GM12873 (cell line): ENCODE measurements around the gene YLPM1.

Source experiments
- TF ChIP-seq, protein P1 (sequence below): IDR thresholded peaks from 2 replicates; pipeline ENCODE4 v1.5.1; 2012; ENCODE audit warnings: low read depth, mild to moderate bottlenecking, moderate library complexity, low read length, control low read depth; ENCODE audit not compliant: insufficient read depth; ENCODE audit errors: missing control alignments

The YLPM1 gene

DNA sequence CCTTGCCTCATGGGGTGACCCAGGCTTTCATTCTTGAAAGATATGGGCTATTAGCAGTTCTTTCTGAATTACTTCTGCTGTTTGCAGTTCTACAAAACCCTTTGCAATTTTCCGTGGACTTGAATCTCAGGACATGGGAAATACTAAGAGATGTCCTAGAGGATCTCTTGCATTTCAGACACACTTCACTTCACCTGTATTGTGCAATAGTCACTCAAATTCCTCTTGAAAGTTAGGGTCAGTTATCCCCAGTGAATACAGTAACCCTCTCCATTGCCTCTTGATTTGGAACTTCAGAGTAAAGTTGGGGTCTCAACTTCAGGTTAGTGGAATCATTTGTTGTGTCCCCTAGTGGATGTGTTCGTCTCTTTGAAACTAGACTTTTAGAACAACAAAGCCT is 31.8 kb downstream of the YLPM1 start:
- TF ChIP-seq, protein P1, sequence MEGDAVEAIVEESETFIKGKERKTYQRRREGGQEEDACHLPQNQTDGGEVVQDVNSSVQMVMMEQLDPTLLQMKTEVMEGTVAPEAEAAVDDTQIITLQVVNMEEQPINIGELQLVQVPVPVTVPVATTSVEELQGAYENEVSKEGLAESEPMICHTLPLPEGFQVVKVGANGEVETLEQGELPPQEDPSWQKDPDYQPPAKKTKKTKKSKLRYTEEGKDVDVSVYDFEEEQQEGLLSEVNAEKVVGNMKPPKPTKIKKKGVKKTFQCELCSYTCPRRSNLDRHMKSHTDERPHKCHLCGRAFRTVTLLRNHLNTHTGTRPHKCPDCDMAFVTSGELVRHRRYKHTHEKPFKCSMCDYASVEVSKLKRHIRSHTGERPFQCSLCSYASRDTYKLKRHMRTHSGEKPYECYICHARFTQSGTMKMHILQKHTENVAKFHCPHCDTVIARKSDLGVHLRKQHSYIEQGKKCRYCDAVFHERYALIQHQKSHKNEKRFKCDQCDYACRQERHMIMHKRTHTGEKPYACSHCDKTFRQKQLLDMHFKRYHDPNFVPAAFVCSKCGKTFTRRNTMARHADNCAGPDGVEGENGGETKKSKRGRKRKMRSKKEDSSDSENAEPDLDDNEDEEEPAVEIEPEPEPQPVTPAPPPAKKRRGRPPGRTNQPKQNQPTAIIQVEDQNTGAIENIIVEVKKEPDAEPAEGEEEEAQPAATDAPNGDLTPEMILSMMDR: no peak

DNA sequence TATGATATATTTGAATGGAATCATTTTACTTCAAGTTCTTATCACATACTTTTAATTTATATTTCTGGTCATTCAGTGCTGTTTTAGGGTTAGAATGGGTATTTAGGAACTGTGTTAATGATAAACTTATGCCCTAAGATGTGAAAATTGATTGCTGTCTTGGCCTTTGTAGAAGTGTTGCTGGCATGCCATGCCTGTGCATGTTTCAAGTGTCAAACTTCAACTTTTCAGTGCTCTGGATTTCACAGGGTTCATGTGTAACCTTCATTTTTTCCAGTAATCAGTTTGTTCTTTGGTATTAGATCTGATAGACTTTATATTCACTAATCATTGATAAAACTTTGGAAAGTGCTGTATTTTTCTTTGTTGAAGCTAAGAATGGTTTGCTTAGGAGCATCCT is 36.6 kb downstream of the YLPM1 start:
- TF ChIP-seq, protein P1: no peak

DNA sequence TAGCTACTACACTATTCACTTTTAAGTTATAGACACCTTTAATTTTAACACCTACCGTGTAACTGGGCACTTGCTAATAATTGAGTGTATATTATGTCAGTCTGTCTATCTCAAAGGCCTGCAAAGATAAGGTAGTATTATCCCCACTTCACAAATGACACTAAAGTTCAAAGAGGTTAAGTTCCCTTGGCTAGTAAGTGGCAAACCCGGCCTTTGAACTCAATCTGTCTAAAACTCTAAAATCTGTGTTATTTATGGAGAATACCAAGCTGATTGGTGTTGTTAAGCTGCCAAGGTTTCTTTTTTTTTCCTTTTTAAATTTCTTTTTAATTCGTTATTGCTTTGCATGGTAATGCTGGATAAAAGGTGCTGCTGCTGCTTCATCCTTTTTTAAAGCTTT is 37.7 kb downstream of the YLPM1 start:
- TF ChIP-seq, protein P1: no peak

DNA sequence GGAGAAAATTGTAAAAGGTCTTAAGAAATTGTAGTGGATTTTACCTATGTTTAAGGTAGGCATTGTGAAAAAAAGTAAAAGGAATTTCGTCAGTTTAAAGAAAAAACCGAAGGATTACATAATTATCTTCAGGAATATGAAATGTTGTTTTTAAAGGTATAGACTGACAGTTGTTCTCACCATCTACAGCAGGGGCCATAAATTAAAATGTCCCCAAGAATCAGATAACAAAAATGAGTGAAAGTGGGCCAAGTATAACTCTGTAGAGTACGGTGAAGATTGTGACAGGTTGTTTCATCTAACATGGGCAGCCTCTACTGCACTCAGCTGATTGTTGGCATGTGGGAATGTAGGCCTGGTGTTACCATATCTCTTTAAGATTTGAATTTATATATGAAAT is 38.3 kb downstream of the YLPM1 start:
- TF ChIP-seq, protein P1: no peak

DNA sequence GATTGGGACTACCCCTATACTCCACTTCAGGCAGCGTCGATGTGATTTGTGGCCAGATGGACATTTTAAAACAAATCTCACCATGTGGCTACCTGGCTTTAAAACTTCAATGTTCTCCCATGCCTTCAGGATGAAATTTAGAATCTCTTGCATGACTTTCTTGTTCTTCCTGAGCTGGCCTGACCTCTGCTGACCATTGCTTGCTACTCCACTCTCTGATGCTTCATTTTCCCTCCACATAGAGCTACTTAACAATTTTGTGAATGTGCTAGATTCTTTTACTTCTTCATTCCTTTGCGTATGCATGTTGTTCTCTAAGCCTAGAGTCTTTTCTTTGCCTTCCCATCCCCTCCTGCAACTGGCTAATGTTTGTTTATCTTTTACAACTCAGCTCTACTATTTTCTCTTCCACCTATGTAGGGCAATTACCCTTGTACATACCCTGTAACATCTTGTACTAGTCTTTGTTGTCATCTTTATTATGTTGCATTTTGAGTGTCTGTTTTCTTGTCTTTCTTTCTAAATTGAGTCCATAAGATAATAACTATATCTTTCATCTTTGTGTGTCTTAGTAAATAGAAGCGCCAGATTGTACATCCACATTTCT is 41.2 kb downstream of the YLPM1 start:
- TF ChIP-seq, protein P1: peak; percentile 62

DNA sequence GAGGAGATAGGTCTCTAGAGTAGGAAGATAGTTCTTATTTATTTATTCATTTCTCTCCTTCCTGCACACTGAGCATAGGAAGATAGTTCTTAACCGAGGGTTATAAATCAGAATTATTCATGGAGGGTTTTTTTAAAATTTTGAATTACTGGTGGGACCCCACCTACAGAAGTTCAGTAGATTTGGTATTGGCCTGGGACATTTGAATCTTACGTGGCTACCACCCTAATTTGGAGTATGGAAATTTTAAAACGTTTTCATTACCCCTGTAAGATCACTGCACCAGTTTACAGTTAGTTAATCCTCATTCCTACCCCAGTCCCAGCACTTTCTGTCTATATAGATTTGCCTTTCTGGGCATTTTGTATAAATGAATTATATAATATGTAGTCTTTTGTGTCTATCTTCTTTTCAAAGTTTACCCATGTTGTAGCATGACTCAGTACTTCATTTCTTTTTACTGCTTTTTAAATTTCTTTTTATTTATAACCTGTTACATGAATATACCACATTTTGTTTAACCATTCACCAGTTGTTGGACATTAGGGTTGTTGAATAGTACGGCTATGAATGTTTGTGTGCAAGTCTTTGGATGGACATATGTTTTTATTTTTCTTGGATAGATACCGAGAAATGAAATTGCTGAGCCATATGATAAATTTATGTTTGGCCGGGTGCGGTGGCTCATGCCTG is 44.9 kb downstream of the YLPM1 start:
- TF ChIP-seq, protein P1: no peak

DNA sequence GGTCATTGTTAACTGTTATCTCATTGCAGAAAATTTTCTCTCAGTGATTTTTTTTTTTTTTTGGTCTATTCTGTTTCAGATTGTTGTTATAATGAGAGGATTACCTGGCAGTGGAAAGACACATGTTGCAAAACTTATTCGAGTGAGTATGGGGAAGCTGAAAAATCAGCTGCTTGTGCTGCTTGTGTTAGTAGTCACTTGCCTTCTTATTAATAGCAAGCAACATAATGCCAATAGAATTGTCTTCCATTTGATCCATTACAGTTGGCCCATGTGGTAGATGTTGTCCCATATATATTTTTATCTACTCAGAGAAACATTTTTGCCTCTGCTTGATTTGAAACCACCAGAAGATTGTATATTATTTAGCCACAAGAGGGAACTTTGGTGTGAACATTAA is 53.0 kb downstream of the YLPM1 start:
- TF ChIP-seq, protein P1: no peak
